Right lobe of liver (tissue), 4 donors: Measurements from ENCODE around the gene ZNF521.

Experiments used
- POLR2A ChIP-seq: fragments of 450-650 bp; IDR thresholded peaks from one replicate; pipeline ENCODE4 v1.6.1; 2017; ENCODE audit warnings: antibody characterized with exemption, mild to moderate bottlenecking
- TF ChIP-seq, protein P1 (sequence below), 4 donors: fragments of 200-600 bp in 3 of 4; fragments of 450-650 bp in 1 of 4; IDR thresholded peaks; one replicate each; pipeline versions ENCODE4 v1.5.1 to v1.8.0; 2016 to 2022; ENCODE audit warnings: antibody characterized with exemption in 4 of 4, mild to moderate bottlenecking in 2 of 4
- donor health status: DM: no; HTN: no; CAD: no.
- donor health status: DM: no; HTN: no; CAD: no.
- donor health status: DM: no; HTN: yes; CAD: no.

DNA sequence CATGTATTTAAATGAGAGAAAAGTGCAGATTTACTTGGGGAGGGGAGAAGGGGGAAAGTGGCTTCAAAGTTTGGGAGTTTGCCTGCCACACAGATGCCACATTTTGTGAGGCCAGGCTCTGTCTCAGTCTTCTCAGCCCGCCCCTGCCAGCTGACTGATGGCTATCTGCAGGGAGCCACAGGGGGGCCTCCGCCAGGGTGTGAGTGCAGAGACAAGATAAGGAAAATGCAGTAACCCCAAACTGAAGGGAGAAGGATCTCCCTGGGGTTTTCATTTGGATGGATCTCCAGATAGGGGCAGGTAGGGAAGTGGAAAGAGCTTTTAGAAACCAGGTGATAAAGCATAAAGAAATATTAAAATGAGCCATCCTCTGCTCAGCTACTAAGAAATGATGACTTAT is 128.8 kb downstream of the ZNF521 start:
- TF ChIP-seq, protein P1, sequence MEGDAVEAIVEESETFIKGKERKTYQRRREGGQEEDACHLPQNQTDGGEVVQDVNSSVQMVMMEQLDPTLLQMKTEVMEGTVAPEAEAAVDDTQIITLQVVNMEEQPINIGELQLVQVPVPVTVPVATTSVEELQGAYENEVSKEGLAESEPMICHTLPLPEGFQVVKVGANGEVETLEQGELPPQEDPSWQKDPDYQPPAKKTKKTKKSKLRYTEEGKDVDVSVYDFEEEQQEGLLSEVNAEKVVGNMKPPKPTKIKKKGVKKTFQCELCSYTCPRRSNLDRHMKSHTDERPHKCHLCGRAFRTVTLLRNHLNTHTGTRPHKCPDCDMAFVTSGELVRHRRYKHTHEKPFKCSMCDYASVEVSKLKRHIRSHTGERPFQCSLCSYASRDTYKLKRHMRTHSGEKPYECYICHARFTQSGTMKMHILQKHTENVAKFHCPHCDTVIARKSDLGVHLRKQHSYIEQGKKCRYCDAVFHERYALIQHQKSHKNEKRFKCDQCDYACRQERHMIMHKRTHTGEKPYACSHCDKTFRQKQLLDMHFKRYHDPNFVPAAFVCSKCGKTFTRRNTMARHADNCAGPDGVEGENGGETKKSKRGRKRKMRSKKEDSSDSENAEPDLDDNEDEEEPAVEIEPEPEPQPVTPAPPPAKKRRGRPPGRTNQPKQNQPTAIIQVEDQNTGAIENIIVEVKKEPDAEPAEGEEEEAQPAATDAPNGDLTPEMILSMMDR (IDR thresholded peaks at IDR 0.05) = no peak
- TF ChIP-seq POLR2A = no peak
